HEK293T (cell line): ENCODE measurements around the gene RAD51B.

Experiments used
- CTCF ChIA-PET: fragments of 350-600 bp; formaldehyde crosslinking; extraction: SDS; loops from one replicate; lab custom pipeline; 2021; ENCODE audit warnings: antibody characterized with exemption, inconsistent platforms; lab: Yijun Ruan, JAX
- POLR2A ChIA-PET: fragments of 350-600 bp; formaldehyde crosslinking; extraction: SDS; loops from one replicate; lab custom pipeline; 2020; ENCODE audit warnings: antibody characterized with exemption, inconsistent platforms; lab: Yijun Ruan, JAX
- DNase-seq: peaks from one replicate; pipeline ENCODE4 v3.0.0; 2012; ENCODE audit warnings: mixed read lengths; ENCODE audit errors: extremely low spot score
- ARNT ChIP-seq: fragments of 450-650 bp; IDR thresholded peaks from 2 replicates; pipeline ENCODE4 v1.6.1; 2017; ENCODE audit warnings: mild to moderate bottlenecking
- BHLHE40 ChIP-seq: fragments of 450-650 bp; IDR thresholded peaks from 2 replicates; pipeline ENCODE4 v1.6.1; 2016; ENCODE audit warnings: mild to moderate bottlenecking, moderate library complexity, borderline replicate concordance
- CTBP1 ChIP-seq: fragments of 450-650 bp; IDR thresholded peaks from 2 replicates; pipeline ENCODE4 v1.6.1; 2016; ENCODE audit warnings: borderline replicate concordance
- ELF4 ChIP-seq: fragments of 450-650 bp; IDR thresholded peaks from 2 replicates; pipeline ENCODE4 v1.6.1; 2017; ENCODE audit warnings: antibody characterized with exemption
- FOXA1 ChIP-seq: fragments of 450-650 bp; IDR thresholded peaks from 2 replicates; pipeline ENCODE4 v1.6.1; 2016; ENCODE audit warnings: mild to moderate bottlenecking
- FOXK2 ChIP-seq: fragments of 450-650 bp; IDR thresholded peaks from 2 replicates; pipeline ENCODE4 v1.6.1; 2016; ENCODE audit warnings: mild to moderate bottlenecking
- FOXM1 ChIP-seq: fragments of 450-650 bp; IDR thresholded peaks from 2 replicates; pipeline ENCODE4 v1.6.1; 2017; ENCODE audit warnings: mild to moderate bottlenecking, borderline replicate concordance
- HDGF ChIP-seq: fragments of 450-650 bp; IDR thresholded peaks from 2 replicates; pipeline ENCODE4 v1.6.1; 2017; ENCODE audit warnings: antibody characterized with exemption, borderline replicate concordance
- L3MBTL2 ChIP-seq: fragments of 450-650 bp; conservative IDR thresholded peaks from 2 replicates; pipeline ENCODE4 v1.6.1; 2016; ENCODE audit warnings: mild to moderate bottlenecking
- LEF1 ChIP-seq: fragments of 450-650 bp; IDR thresholded peaks from 2 replicates; pipeline ENCODE4 v1.6.1; 2017; ENCODE audit warnings: mild to moderate bottlenecking, borderline replicate concordance
- NFRKB ChIP-seq: fragments of 450-650 bp; IDR thresholded peaks from 2 replicates; pipeline ENCODE4 v1.6.1; 2016; ENCODE audit warnings: mild to moderate bottlenecking, moderate library complexity
- PKNOX1 ChIP-seq: fragments of 450-650 bp; IDR thresholded peaks from 2 replicates; pipeline ENCODE4 v1.6.1; 2016
- SP1 ChIP-seq: fragments of 450-650 bp; IDR thresholded peaks from 2 replicates; pipeline ENCODE4 v1.6.1; 2017
- SUZ12 ChIP-seq: fragments of 450-650 bp; IDR thresholded peaks from 2 replicates; pipeline ENCODE4 v1.6.1; 2016; ENCODE audit warnings: mild to moderate bottlenecking
- TARDBP ChIP-seq: fragments of 450-650 bp; IDR thresholded peaks from 2 replicates; pipeline ENCODE4 v1.6.1; 2016
- ZNF384 ChIP-seq: fragments of 450-650 bp; IDR thresholded peaks from 2 replicates; pipeline ENCODE4 v1.6.1; 2016

The RAD51B gene

DNA sequence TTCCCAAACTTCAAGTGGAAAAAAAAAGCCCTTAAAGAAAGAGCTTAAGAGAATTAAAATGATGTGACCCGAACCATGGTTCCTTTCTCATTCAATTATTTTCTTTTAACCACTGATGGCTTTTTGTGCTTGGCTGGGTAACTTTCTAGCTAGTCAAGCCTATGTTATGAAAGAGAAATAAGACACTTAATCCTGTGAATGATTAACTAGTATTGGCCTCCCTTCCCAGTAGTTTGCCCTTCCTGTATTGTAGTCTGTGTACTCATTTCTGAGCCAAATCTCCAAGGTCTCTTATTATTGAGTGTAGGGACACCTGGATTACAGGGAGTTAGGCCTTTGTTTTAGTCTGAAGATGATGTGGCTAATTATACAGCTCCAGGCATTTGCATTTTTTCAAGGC lies 353.0 kb downstream of the RAD51B start:
- DNase-seq, result no peak
- TF ChIP-seq FOXK2 (no peak), FOXA1 (no peak), FOXM1 (no peak), ELF4 (no peak), CTBP1 (no peak), ARNT (no peak), LEF1 (no peak), L3MBTL2 (no peak), HDGF (no peak)
- ChIA-PET CTCF (no interaction called here), POLR2A (interaction anchor here (0.6 kb wide), 1 partner anchor 35 kb away, joined by 3 read pairs; no protein-coding TSS in a partner anchor)

DNA sequence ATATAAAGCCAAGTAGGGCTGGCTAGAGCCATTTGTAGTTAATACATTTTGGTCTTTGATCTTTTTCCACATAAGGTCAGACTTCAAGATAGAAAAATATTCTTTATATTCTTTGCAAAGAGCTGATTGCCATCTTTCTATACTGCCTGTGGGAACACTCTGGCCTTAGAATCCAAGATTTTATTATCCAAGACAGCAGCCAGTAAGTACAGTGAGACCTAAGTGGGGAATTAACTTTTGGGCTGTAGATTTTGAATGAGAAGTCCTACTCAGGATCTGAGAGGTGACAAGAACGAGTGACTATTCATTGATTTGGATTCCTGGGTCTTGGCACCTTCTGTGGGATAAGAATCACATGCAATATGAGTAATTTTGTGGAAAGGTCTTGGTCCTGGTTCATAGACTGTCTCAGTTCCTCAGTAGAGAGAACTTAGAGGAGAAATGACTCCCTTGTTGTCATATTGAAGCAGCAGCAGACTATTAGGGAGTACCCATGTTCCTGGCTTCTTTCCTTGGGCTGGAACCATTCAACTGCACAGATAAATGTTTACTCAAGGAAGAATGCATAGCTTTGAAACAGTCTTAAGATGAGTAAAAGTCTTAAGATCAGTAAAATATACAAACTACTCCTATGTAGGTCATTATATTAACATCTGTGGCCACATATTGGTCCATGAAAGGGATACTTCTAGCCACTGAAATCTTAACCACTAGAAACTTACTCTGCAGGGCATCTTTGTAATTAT lies 353.8 kb downstream of the RAD51B start:
- ChIA-PET POLR2A (no interaction called here), CTCF (interaction anchor here (0.6 kb wide), 1 partner anchor 18 kb away, joined by 3 read pairs; no protein-coding TSS in a partner anchor)
- no peak for DNase-seq
- TF ChIP-seq ARNT, result no peak
- no peak for TF ChIP-seq PKNOX1
- TF ChIP-seq L3MBTL2, result no peak
- TF ChIP-seq HDGF, result no peak
- no peak for TF ChIP-seq CTBP1
- no peak for TF ChIP-seq ZNF384
- no peak for TF ChIP-seq SUZ12
- TF ChIP-seq LEF1, result no peak
- TF ChIP-seq FOXM1, result no peak
- TF ChIP-seq TARDBP, result no peak
- TF ChIP-seq NFRKB, result no peak
- no peak for TF ChIP-seq ELF4
- no peak for TF ChIP-seq BHLHE40
- no peak for TF ChIP-seq FOXK2
- no peak for TF ChIP-seq SP1
- no peak for TF ChIP-seq FOXA1

GRCh38 chr14:68174446-68174845 lies 354.9 kb downstream of the RAD51B start:
- CTCF ChIA-PET, result no interaction called here
- POLR2A ChIA-PET, result no interaction called here
- DNase-seq, result no peak
- no peak for TF ChIP-seq PKNOX1
- no peak for TF ChIP-seq L3MBTL2
- TF ChIP-seq FOXK2, result no peak
- TF ChIP-seq ELF4, result no peak
- TF ChIP-seq ZNF384, result no peak
- TF ChIP-seq CTBP1, result no peak
- TF ChIP-seq ARNT, result no peak
- TF ChIP-seq SP1, result no peak
- TF ChIP-seq FOXA1, result no peak

GRCh38 chr14:68176687-68177086 lies 357.1 kb downstream of the RAD51B start:
- TF ChIP-seq ELF4 (no peak), ZNF384 (no peak), L3MBTL2 (no peak), SP1 (no peak), FOXM1 (no peak), LEF1 (no peak), ARNT (no peak), PKNOX1 (no peak), SUZ12 (no peak), CTBP1 (no peak), FOXA1 (no peak), NFRKB (no peak), FOXK2 (no peak), BHLHE40 (no peak), TARDBP (no peak)
- no peak for DNase-seq
- CTCF ChIA-PET, result no interaction called here
- POLR2A ChIA-PET, result no interaction called here

DNA sequence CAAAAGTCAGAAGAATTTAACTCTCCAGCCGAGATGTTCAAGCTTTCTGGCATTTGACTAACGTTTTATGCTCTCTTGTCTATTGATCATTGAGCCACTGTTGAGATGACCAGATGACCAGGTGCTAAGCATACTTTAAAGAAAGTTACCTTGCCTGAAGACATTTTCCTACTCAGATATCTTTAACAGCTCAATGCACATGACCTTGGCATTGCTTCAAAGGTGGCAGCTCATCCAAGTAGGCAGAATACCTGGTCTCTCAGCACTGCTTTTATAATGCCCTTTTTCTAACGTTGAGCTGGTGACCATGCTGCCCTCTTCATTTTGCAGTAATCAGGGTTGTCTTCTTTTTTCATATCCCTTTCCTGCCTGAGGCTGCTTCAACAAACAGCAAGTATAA lies 358.1 kb downstream of the RAD51B start:
- ChIA-PET POLR2A (no interaction called here), CTCF (interaction anchor here (0.6 kb wide), 1 partner anchor 243 kb away, joined by 4 read pairs; no protein-coding TSS in a partner anchor)
- TF ChIP-seq SP1 (no peak), FOXK2 (no peak), TARDBP (no peak), FOXA1 (no peak), ELF4 (no peak), PKNOX1 (no peak), FOXM1 (no peak), ZNF384 (no peak), SUZ12 (no peak), HDGF (no peak), LEF1 (no peak), BHLHE40 (no peak), ARNT (no peak)
- no peak for DNase-seq
